ENCODE measurements around the gene ANGEL2.

GRCh38 chr1:212943393-212943710 lies 72.3 kb downstream of the ANGEL2 start:
- TF ChIP-seq CTCF (IDR thresholded peaks at IDR 0.05; ENCODE audit: low read depth, low read length) (no peak), EZH2phosphoT487 (IDR thresholded peaks at IDR 0.05; ENCODE audit: low read depth) (no peak)

Measured in OCI-LY3 (cell line).